Fibroblast of pulmonary artery (primary cell): ENCODE results near the gene EFNA1.

Experiments used
- DNase-seq: peaks from one replicate; pipeline ENCODE4 v3.0.0-alpha.2; 2010; ENCODE audit warnings: low read depth
- H3K4me3 ChIP-seq: replicated peaks from 2 replicates; pipeline ENCODE4 v1.5.1; 2011; ENCODE audit warnings: low read depth, mild to moderate bottlenecking, control low read depth, low read length, moderate library complexity
- CTCF ChIP-seq: IDR thresholded peaks from 2 replicates; pipeline ENCODE4 v1.5.1; 2011; ENCODE audit warnings: mild to moderate bottlenecking, control low read depth, low read length, inconsistent platforms; ENCODE audit errors: missing control alignments

The EFNA1 gene, protein sequence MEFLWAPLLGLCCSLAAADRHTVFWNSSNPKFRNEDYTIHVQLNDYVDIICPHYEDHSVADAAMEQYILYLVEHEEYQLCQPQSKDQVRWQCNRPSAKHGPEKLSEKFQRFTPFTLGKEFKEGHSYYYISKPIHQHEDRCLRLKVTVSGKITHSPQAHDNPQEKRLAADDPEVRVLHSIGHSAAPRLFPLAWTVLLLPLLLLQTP

GRCh38 chr1:155127105-155127966 lies at the start of gene EFNA1:
Gene EFNA1, plus strand, starts transcription at chr1:155127876. Its CDS starts 102 bp downstream, at chr1:155127978.
- peak within 1 kb of the TSS; percentile 77 for H3K4me3 ChIP-seq
- no peak for TF ChIP-seq CTCF
- DNase-seq, result peak; percentile 89

- peak within 1 kb of the TSS; percentile 40 for H3K4me3 ChIP-seq
These were observed 49.0 kb upstream of the EFNA1 start, which contains the start of gene EFNA3 for GRCh38 chr1:155078469-155079209. Gene EFNA3, plus strand, starts transcription at chr1:155078837. Its CDS starts 105 bp downstream, at chr1:155078942.

GRCh38 chr1:155079210-155079486 lies 48.5 kb upstream of the EFNA1 start:
- TF ChIP-seq CTCF, result no peak
- DNase-seq, result no peak

More at GRCh38 chr1:155078469-155079209, 49.0 kb upstream of the EFNA1 start, which contains the start of gene EFNA3:
- TF ChIP-seq CTCF, result no peak
- DNase-seq, result peak; percentile 48

GRCh38 chr1:155079487-155080311 lies 48.0 kb upstream of the EFNA1 start:
- TF ChIP-seq CTCF, result no peak
- no peak overlapping the region for H3K4me3 ChIP-seq
- DNase-seq, result no peak

More at GRCh38 chr1:155079210-155079486, 48.5 kb upstream of the EFNA1 start:
- H3K4me3 ChIP-seq, result peak overlapping the region; percentile 40

GRCh38 chr1:155080312-155081228 lies 47.1 kb upstream of the EFNA1 start:
- no peak for DNase-seq
- no peak for TF ChIP-seq CTCF
- H3K4me3 ChIP-seq, result no peak overlapping the region
